HuH-7.5 (cell line): Measurements from ENCODE around the gene LSM11.

Experiments used
- DNase-seq: peaks from one replicate; pipeline ENCODE4 v3.0.0; 2011; ENCODE audit warnings: low spot score

LSM11 gene

DNA sequence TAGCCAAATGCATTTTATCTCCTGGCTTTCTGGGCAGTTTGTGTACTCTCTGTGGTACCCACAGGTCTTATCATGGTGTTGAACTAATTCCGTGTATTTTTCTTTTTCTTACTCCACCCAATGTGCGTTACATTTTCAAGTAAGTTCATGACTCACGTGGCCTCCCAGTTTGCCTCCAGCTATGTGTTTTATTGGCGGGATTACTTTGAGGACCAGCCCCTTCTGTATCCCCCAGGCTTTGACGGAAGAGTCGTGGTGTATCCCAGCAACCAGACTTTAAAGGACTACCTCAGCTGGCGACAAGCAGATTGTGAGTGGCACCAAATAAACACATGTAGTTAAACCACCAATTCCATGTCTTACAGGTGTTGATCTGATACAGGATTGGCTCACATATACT lies 9.1 kb upstream of the LSM11 start:
- no peak for DNase-seq

DNA sequence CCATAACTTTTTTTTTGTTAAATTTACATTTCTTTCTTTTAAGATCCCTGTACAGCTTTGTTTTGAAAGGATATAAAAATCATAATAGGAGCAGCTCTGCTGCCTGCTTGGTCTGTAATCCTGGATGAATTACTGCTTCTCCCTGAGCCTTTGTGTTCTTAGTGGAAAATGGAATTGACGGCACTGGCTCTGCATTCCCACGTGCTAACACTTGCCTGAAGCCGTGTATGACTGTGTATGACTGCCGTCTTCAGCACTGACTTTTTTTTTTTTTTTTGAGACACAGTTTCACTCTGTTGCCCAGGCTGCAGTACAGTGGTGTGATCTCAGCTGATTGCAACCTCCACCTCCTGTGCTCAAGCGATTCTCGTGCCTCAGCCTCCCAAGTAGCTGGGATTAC lies 7.5 kb upstream of the LSM11 start:
- DNase-seq, result no peak

DNA sequence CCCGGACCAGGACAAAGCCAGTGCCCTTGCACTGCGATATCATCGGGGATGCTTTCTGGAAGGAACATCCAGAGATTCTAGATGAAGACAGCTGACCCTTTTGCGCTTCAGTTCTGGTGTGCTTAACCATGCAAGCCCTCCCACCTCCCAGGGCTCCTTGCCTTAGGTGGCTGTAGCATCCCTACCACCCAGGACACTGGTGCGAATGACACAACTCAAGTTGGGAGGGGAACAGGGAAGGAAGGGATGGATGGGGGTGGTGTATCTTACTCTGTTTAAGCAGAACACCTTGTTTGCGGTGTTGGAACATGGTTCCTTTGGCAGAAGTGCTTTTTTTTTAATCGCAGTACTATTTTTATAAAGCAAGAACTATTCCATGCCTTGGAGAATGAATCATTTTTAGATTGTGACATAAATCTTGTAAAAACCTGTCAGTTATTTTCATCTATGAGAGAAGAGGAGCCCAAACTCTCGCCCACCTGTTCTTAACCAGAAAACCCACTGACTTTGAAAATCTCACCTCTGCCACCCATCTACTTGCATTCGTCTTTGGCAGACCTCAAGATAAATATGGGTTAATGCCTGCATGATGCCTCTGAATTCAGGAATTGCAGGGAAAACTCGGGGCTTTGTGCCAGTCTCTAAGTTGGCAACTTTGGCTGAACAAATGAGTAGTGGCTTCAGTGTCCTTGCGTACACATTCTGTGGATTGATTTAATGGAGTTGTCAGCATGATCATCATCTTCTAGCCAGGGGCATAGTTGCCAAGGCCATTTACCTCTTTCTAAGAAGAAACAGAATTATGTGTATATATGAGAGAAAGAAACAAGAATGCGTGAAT lies 3.9 kb upstream of the LSM11 start:
- DNase-seq, result no peak

DNA sequence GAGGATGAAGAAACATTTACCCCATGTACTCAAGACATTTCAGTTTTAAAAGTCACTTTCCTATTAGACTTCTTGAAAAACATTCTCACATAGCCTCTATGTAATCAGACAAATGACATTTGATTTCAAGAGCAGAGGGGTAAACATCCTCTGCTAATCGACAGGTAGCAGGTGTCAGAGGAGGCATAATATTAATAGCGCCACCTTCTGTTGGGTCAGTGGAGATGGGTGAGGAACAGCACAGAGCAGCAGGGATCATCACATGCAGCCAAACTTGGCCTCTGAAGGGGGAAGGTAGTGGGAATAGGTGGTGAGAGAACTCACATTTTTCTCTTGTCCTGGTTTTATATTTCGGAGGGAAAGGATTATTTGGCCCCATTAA lies 3.3 kb upstream of the LSM11 start:
- DNase-seq, result peak; percentile 61

DNA sequence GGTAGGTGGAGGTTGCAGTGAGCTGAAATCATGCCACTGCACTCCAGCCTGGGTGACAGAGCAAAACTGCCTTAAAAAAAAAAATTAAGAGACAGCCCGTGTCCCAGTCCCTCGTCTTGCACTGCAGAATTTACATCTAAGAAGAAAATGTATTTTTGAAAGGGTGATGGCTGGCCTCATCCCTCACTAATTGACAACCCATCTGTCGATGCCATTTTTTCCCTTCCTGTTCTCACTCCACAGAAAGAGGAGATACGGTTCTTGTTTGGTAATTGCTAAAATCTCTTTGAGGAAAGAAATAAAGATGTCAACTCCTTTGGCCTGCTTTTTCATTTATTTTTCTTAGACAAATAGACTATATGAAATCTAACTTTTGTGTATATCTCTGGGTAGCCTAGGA lies 2.4 kb upstream of the LSM11 start:
- no peak for DNase-seq

DNA sequence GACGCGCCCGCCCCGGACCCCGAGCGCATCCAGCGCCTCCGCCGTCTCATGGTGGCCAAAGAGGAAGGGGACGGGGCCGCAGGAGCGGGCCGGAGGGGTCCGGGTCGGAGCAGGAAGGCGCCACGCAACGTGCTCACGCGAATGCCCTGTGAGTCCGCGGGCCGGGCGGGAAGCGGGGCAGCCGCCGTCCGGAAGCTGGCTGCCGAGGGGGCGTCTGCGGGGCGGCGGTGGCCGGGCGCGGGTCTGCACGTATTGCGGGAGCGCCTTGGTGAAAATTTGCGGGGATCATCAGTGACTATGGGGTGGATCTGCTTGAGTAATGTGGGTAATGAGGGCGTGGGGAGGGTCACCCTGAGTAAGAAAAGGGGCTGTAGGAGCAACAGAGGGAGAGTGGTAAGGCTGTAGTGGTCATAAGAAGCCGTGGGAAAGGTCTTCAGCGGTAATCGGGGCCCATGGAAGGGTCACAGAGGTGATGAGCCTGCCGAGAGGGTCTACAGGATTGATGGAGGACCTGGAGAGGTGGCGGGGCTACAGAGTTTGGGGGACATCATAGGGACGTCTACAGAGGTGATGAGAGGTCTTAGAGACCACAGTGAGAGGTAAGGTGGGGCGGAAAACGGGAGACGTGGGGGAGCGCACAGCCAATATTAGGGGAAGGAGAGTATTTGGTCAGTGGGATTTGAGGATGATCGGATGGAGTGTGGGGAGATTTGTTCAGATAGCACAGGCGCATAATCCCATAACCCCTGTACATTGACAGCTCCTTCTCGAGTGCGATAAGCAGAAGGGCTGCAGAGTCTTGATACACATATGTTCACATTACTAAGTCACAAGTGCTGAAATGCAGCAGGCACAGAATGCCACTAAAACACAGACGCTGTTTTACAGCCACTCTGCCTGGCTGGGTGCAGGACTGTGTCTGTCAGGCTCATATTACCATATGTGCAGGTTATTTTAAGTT lies 819 bp downstream of the LSM11 start:
- DNase-seq, result peak; percentile 19

DNA sequence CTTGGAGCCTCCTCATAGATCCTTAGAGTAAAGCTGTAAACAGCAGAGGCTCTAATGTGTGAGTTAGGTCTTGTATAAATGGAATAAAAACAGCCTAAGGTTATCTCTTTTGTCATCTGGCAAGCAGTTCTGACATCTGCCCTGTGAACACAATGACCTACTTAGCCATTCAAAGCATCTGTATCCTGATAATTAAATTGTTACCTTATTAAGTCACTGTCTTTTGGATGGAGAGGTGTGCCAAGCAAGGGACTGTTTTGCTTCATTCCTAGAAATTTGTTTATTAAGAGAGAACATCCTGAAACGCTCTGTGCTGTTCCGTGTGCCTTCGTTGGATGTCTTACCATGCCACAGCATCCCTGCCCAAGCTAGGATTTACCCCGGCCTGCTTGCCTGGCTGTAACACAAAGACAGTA lies 1.5 kb downstream of the LSM11 start:
- DNase-seq, result no peak

DNA sequence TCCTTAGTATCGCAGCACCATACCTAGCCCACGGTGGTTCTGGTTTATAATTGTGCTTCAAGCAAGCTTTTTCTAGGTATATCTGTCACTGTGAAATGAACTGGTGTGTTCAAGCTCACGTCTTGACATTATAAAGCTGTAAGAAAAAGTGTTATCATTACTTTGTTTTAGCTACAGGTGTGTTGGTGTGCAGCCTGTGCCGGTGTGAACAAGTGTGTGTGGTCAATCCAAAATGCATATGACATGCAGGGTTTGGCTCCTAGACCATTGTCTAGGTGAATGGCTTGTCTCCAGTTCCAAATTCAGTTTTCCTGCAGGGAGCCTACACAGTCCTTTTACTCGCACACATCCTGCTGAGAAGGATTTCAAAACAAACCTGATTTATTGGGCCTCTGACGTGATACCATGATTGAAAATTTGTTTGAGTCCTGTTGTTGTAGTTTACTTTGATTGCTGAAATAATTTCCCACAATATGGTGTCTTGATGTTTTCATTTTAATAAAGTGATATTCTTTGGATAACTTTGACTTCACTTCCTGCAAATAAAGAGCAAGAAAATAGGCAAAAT lies 3.7 kb downstream of the LSM11 start:
- no peak for DNase-seq

DNA sequence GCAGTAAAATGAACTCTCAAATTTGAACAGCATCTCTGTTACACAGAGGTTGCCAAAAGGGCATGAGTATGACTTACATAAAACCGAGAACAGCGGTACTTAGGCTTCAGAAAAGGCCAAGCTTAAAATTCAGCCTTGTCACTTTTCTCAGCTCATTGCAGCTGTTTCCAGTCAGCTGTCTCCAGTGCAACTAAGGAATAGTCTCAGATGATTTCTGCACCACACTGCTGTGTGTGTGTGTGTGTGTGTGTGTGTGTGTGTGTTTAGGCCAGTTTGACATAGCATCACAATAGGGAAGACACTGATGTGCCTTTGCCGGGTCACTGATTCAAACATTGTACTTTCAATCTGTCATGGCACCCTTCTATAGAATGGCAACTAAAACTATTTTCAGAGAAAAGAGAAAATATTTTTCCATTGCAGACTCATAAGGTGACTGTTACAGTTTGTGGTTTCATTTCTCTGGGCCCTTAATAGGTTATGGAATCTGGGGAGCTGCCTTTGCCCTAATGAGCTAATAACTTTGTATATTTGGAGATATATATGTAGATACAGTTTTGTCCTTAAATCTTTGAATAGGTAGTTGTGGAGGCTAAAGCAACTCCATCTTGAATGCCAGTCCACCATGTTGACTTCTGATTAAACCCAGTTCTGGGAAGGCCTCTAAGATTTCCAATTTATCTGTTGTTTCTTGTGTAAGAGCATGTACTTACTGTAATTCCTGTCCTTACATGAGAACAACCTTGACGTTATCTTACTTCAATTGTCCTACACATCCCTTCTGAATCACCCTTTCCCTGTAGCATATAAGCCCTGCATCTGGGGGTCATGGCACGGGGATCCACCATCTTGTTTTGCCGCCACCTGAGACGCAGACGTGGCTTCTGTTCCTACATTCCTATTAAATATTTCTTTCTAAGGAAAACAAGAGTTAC lies 4.5 kb downstream of the LSM11 start:
- DNase-seq, result no peak

DNA sequence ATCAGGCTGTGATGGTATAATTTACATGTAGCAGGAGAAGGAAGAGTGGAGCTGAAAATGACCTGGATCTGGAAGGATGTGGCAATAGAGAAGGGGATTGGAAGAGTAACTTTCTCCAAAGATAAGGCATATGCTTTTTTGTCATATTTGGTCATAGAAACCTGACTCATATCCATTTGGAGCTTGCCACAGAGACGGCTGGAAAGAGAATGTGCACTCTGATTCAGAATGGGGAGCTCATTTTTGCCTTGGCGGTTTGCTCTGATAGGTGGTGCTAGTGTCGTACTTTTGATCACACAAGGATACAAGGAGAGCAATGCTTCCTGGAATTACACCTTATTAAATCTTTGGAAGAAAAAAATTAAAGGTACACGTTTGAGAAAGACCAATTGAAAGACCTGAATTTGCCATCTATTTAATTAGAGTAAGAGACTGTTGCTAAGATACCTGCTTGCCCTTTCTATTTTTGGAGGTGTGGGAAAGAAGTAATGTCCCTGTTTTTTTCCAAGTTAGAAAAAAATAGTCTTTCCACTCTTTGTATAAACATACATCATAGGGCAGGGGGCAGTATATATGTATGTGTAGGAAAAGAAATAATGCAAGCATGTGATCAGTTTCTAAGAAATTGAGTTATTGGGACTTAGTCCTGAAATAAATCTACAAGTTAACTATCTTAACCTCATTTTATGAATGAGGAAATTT lies 5.4 kb downstream of the LSM11 start:
- no peak for DNase-seq

DNA sequence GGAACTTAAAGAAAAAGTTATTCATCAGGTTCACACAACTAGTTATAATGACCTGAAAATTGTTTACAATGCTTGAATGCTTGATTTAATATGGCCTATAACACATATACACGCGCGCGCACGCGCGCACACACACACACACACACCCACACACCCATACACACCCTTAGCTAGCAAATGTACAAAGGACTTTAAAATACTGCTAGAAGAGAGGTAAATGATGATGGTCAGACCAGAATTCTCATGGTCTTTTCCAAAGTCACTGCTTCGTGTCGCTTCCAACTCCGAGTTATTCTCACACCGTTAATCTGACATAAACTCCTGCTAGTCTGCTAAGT lies 5.9 kb downstream of the LSM11 start:
- DNase-seq, result no peak

DNA sequence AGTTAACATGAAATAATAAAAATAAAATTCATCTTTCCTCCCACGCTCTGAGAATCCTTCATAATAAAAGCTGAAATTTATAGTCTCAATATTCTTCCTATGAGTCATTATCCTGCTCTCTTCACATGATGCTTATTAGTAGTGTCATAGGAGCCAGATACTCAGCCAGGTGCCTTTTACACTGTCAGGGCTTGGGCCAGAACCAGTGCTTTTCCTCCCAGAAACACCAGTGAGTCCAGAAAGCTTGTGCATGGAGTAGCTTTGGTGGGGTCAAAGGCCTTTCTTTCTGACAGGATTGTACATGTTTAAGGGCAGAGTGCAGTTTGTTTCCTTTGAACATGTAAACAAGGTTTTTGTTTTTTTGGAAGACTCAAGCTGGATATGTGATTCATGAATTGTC lies 6.8 kb downstream of the LSM11 start:
- no peak for DNase-seq

DNA sequence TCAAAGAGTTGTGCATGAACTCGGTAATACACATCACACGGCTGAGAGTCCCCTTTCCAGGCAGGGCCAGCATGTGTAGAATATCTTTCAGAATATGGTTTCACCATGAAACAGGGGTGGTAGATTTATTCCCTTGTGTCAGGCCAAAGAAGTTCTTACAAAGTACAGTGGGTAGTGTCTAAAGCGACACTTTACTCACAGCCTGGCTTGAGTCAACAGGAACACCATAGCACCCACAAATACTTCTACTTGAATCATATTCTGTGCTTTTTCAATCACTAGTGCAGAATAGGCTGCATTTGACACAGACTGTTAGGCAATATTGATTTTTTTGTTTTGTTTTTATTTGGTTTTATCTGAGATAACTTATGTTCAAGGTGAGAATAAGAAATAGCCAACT lies 12.6 kb downstream of the LSM11 start:
- no peak for DNase-seq

DNA sequence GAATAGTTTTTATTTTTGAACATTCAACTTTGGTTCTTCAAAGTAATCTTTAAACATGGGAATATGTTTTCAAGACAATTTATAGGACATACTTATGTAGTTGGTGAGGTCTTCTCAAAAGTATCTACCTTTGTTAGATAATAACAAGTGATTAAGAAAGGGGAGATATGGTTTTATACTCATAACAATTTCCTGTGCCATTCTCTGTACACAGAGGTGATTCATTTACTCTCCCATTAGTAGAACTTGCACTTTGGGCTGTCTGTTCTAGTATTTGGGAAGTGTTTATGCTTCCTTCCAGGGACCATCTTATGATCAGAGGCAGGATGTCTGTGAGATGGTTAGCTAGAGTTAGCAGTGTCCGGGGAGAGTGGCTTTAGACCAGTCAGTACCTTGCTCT lies 15.2 kb downstream of the LSM11 start:
- no peak for DNase-seq

DNA sequence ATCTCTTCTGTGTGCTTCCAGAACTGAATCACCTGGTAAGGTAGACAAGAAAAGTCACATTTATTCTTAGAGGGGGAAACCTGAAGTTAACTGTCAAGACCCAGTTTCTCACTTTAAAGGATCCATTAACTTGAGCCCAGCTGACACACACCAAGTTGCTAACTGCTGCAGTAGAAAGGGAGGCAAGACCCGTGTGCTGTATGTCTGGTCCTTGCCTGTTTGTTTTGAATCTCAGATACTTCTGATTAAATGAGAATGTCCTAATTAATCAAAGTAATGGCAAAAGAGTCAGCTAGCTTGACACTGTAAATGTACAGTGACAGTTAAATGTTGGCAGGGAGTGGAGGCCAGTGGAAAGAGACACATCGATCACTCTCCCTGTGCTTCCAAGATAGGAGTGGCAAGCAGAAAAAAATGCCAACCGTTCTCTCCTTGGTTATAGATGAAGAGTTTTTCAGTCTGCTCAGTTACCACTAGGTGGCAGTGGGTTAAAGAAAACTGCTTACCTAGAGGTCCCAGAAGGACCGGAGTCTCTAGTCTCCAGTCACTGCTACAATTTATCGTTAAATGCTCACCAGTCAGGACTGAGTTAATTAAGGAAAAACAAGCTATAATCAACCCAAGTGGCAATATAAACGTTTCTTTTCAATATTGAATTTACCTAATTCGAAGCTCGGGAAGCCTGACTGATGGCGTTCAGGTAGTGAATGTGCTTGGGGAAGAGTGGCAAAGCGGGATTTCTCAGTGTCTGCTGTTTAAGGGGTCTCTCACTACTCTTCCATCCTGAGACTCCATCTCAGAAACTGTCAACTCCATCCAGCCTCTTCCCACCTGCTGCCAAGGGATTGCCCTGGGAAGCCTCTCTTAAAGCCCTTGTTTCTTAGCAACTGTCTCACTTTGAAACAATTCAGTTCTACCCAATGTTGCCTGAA lies 18.4 kb downstream of the LSM11 start:
- DNase-seq, result peak; percentile 40

DNA sequence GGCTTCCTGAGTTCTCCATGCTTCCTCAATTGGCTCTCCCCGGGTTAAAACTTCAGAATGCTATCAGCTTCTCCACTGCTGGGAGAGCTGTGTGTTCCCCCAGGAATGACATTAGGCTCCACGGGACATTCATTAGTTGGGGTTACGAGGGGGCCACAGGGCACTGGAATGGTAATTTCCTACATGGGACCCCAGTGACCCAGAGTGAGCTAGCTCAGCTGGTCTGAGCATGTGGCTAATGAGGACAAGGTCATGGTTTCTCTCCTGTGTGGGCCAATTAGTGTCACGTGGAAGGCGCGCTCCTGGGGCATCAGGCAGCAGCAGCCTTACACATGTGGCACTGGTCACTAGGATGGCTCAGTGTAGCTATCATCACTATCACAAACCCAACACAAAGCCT lies 21.0 kb downstream of the LSM11 start:
- DNase-seq, result no peak

DNA sequence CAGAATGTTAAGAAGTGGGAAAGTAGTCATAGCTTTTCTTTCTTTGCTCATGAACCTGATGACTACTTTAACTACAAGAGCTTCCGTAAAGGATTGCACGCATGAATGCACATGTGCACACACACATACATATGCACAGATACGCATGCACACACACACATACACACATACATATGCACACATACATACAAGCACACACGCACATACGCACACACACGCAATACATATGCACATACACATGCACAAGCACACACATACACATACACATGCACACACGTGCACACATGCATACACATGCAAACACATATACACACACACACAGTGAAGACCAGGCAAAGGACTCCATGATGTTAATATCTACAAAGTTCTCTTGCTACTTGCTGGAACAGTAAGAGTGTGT lies 22.9 kb downstream of the LSM11 start:
- DNase-seq, result no peak

DNA sequence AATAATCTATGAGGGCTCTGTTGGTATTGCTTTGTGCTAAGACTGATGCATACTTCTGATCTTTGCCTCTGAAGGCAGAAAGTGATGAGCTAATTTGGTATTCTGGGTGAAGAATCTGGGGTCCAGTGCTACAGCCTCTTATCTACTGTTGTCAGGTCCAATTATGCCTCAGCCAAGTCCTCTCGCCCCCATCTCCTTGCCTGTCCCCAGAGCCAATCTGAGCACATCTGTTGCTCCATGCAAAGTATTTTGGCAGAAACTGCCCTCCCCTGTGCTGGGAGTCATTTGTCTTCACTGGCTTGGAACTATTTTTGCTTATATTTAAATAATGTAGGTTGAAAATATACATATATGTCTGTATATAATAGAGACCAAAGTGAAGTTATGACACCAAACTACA lies 23.4 kb downstream of the LSM11 start:
- no peak for DNase-seq

DNA sequence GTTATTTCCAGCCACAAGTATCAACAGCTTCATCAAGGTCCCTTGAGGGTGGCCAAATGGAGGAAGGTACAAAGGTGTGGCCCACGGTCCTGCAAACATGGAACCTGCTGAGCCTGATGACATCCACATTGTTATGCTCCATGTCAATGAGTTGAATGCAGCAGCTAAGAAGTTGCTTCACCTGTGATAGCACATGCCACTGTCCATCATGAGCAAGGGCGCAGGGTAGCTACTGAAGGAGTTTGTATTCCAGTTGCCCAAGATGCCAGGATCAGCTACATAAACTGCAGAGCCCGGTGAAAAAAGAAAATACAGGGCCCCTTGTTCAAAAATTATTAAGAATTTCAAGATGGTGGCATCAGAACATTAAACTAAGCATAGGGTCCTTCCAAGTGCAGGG lies 24.2 kb downstream of the LSM11 start:
- no peak for DNase-seq

DNA sequence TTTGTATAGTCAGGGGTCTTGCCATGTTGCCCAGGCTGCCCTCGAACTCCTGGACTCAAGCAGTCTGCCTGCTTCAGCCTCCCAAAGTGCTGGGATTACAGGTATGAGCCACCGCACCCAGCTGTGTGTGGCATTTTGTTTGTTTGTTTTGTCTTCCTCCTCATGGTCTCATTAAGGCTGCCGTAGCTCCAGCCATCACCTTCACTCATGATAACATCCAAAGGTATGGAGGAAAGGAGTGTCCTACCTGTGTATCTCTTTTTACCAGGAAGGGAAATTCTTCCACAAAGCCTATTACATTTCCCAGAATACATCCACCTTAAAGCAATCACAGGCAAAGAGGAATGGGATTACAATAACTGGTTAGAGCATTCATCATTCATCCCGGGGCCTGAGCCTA lies 27.2 kb downstream of the LSM11 start:
- DNase-seq, result no peak
